C4-2B (cell line): Measurements from ENCODE around the gene LCN15.

Experiments used
- H3K27ac ChIP-seq: fragments of 450-650 bp; 2 replicates; pipeline ENCODE4 v1.5.1; 2017
- CTCF ChIP-seq: fragments of 450-650 bp; conservative IDR thresholded peaks from 2 replicates; pipeline ENCODE4 v1.5.1; 2017; ENCODE audit warnings: mild to moderate bottlenecking
- ZFX ChIP-seq: fragments of 450-650 bp; IDR thresholded peaks from 2 replicates; pipeline ENCODE4 v1.6.1; 2017

The LCN15 gene

GRCh38 chr9:136728548-136729123 lies 35.7 kb downstream of the LCN15 start:
- peak overlapping the region; percentile 97 for H3K27ac ChIP-seq
- TF ChIP-seq CTCF: no peak
- TF ChIP-seq ZFX: peak; percentile 75; the same call in 1 of the 2 replicates

DNA sequence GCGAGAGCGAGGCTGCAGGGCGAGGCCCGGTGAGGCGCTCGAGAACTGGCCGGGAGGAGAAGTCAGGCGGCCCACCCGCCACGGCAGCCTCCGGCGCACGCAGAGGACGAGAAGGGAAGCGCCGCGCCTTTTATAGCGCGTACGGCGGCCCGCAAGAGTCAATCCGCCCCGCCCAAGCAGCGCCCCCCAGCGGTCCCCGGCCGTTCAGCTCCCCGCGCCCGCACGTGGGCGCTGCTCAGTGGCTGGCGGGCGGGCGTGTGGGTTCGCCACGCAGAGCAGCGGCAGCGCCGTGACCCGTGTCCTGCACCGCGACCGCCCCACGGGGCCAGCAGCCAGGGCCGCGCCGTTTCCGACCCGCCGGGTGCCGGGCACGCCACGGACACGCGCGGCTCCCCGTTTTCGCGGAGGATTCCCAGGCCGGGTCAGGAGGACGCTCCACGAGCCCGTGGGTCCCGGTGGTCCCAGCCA lies 36.2 kb downstream of the LCN15 start:
- H3K27ac ChIP-seq: peak overlapping the region; percentile 97
- peak; percentile 98 for TF ChIP-seq CTCF
- TF ChIP-seq ZFX: no peak; the same call in 1 of the 2 replicates

- H3K27ac ChIP-seq: peak overlapping the region; percentile 97
- no peak for TF ChIP-seq ZFX
- peak; percentile 78 for TF ChIP-seq CTCF
These were observed 37.6 kb downstream of the LCN15 start for GRCh38 chr9:136726631-136727191.

GRCh38 chr9:136726118-136726517 lies 38.2 kb downstream of the LCN15 start:
- H3K27ac ChIP-seq: peak overlapping the region; percentile 97
- no peak for TF ChIP-seq ZFX

DNA sequence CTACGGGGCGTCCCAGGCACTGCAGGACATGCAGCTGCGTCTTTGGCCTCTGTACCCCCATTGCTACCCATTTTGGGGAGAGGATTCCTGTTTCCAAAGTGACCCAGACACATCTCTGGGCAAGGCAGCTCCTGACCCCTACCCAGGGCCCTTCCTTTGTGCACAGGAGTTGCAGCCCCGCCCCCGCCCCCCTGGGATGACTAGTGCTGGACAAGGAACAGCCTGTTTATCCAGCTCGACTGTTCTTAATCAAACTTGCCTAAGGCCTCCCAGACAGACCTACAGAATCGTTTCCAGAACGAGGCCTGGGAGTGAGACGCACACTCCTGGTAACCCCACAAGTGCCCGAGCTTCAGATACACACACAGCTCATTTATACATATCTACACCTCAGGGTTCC lies 38.7 kb downstream of the LCN15 start:
- no peak for TF ChIP-seq CTCF
- no peak for TF ChIP-seq ZFX
- H3K27ac ChIP-seq: peak overlapping the region; percentile 97

DNA sequence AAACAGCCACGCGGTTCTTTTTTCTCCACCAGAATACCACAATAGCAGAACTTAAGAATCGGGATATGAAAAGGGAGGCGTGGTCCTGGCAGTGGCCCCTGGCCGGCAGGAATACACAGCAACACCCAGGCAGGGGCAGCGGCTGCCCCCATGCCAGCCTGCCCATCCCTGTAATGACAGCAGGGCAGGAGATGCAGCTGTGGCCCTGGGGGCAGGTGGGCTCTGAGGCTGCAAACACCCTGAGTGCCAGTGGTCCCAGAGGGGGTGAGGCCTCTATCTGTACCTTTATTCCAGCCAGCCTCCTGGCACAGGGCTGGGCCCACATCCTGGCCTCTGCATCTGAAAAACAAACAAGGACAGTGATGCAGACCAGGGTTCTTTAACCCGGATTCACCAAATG lies 39.5 kb downstream of the LCN15 start:
- H3K27ac ChIP-seq: peak overlapping the region; percentile 97
- TF ChIP-seq ZFX (no peak), CTCF (no peak)

DNA sequence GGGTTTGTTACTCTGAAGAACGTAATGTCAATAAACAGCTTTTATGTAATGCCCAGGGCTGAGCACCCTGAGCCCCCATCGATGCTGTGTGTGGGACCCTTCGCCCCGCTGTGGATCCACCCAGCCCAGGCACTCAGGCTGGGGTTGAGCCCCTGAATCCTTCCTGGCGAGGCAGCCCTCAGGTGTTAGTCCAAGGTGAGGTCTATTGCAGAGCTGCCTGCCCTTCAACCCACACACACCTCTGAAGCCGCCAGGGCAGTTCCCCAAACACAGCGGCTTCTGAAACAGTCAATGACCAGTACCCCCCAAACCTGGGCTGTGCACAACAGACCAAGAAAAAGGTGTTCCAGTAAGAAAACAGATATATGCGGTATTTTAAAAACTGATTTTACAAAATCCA lies 40.3 kb downstream of the LCN15 start:
- no peak overlapping the region for H3K27ac ChIP-seq
- no peak for TF ChIP-seq CTCF
- no peak for TF ChIP-seq ZFX
